Measurements from ENCODE around the gene ANKRD34B. TPM values are rescaled to one million over a fixed set of nuclear protein-coding genes. Genes with fewer than 3 reads are reported as not detected.

The ANKRD34B gene
- total RNA-seq, 1 donor from 2014 or later: not detected

DNA sequence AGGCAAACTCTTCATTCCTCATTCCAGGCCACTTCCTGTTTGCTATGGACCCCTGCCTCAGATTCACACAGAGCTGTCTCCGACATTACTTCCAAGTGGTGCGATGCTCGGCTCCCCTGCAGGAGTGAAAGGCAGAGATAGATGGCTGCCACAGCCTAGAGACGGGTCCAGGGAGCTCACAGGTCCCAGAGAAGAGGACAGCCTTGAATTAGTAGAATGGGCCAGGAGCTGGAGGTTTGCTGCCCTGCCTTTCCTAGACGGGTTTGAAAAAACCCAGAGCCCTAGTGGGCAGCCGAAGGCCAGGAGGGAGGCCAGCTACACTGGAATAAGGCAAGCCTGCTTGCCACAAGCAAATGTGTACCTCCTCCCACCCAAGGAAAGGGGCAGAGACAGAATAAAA, 1.8 kb downstream of the ANKRD34B start:
- Histone ChIP-seq H3K36me3 (ENCODE audit: control insufficient read depth, insufficient read depth, low read length) (no peaks in the 10 kb centered on the region), H3K4me3 (ENCODE audit: low read depth, low read length) (no peak overlapping the region), H3K27me3 (ENCODE audit: control insufficient read depth, insufficient read depth, low read length) (peaks cover 18% of the 10 kb centered on the region)
- TF ChIP-seq, protein P1, sequence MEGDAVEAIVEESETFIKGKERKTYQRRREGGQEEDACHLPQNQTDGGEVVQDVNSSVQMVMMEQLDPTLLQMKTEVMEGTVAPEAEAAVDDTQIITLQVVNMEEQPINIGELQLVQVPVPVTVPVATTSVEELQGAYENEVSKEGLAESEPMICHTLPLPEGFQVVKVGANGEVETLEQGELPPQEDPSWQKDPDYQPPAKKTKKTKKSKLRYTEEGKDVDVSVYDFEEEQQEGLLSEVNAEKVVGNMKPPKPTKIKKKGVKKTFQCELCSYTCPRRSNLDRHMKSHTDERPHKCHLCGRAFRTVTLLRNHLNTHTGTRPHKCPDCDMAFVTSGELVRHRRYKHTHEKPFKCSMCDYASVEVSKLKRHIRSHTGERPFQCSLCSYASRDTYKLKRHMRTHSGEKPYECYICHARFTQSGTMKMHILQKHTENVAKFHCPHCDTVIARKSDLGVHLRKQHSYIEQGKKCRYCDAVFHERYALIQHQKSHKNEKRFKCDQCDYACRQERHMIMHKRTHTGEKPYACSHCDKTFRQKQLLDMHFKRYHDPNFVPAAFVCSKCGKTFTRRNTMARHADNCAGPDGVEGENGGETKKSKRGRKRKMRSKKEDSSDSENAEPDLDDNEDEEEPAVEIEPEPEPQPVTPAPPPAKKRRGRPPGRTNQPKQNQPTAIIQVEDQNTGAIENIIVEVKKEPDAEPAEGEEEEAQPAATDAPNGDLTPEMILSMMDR (IDR thresholded peaks at IDR 0.05; ENCODE audit: insufficient read depth, low read length, severe bottlenecking): no peak
- FAIRE-seq (no peak), DNase-seq (ENCODE audit: low read depth) (no peak)

DNA sequence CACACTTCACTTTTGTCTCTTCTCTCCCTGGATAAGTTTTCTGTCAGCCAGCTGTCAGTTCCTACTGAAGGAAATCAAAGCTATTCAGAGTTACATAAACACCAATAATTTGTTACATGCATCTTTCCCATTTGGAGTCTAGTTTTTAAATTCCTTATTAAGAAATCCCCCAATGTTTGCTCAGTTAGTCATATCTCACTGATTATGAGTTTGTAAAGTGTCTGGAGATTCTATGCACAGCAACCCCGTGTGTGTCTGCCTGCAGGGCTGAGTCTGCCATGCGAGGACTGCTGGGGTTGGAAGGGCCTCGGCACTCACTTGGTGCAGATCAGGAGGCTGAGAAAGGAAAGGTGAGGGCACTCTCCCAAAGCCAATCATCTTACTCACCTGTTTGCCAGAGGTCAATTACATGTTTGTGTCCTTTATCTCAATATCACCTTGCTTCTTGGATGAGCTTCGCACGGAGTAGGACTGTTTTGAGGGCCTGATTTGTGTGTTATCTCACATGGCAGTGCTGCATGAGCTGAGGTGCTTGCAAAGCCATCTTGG, 3.3 kb downstream of the ANKRD34B start:
- Histone ChIP-seq H3K4me3 (ENCODE audit: low read depth, low read length) (no peak overlapping the region), H3K27me3 (ENCODE audit: control insufficient read depth, insufficient read depth, low read length) (peaks cover 20% of the 10 kb centered on the region), H3K36me3 (ENCODE audit: control insufficient read depth, insufficient read depth, low read length) (no peaks in the 10 kb centered on the region)
- DNase-seq (ENCODE audit: low read depth): peak; percentile 40
- TF ChIP-seq, protein P1 (IDR thresholded peaks at IDR 0.05; ENCODE audit: insufficient read depth, low read length, severe bottlenecking): no peak
- no peak for FAIRE-seq

DNA sequence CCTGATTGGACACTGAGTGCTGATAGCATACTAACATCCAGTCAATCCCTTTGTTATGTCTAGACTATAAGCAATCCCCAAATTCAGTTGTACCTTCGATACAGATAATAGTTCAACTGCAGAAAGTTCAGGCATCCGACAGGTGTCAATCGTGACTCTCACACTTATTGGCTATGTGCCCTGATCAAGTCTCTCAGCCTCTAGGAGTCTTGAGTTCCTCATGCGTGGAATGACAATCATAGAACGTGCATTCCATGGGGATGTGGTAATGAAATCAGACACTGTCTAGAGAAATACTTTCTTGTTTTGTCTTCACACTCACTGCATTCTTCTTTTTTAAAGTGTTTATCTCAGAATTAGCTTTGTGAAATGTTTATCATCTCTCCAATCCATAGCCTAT, 4.8 kb downstream of the ANKRD34B start:
- FAIRE-seq (no peak), DNase-seq (ENCODE audit: low read depth) (peak; percentile 24)
- no peak overlapping the region for H3K4me3 ChIP-seq (ENCODE audit: low read depth, low read length)
- H3K27me3 ChIP-seq (ENCODE audit: control insufficient read depth, insufficient read depth, low read length): peaks cover 20% of the 10 kb centered on the region
- TF ChIP-seq, protein P1 (IDR thresholded peaks at IDR 0.05; ENCODE audit: insufficient read depth, low read length, severe bottlenecking): no peak
- H3K36me3 ChIP-seq (ENCODE audit: control insufficient read depth, insufficient read depth, low read length): no peaks in the 10 kb centered on the region

- Histone ChIP-seq H3K27me3 (ENCODE audit: control insufficient read depth, insufficient read depth, low read length) (peaks cover 12% of the 10 kb centered on the region), H3K36me3 (ENCODE audit: control insufficient read depth, insufficient read depth, low read length) (no peaks in the 10 kb centered on the region), H3K4me3 (ENCODE audit: low read depth, low read length) (no peak overlapping the region)
- TF ChIP-seq, protein P1 (IDR thresholded peaks at IDR 0.05; ENCODE audit: insufficient read depth, low read length, severe bottlenecking): no peak
- no peak for DNase-seq (ENCODE audit: low read depth)
- no peak for FAIRE-seq
Observed at GRCh38 chr5:80559244-80559643, 10.8 kb downstream of the ANKRD34B start.

- Histone ChIP-seq H3K4me3 (ENCODE audit: low read depth, low read length) (no peak overlapping the region), H3K27me3 (ENCODE audit: control insufficient read depth, insufficient read depth, low read length) (peaks cover 8% of the 10 kb centered on the region), H3K36me3 (ENCODE audit: control insufficient read depth, insufficient read depth, low read length) (no peaks in the 10 kb centered on the region)
- DNase-seq (ENCODE audit: low read depth): no peak
- FAIRE-seq: no peak
- TF ChIP-seq, protein P1 (IDR thresholded peaks at IDR 0.05; ENCODE audit: insufficient read depth, low read length, severe bottlenecking): no peak
Observed at GRCh38 chr5:80555099-80555498, 15.0 kb downstream of the ANKRD34B start.

- no peak for FAIRE-seq
- no peaks in the 10 kb centered on the region for H3K36me3 ChIP-seq (ENCODE audit: control insufficient read depth, insufficient read depth, low read length)
- TF ChIP-seq, protein P1 (IDR thresholded peaks at IDR 0.05; ENCODE audit: insufficient read depth, low read length, severe bottlenecking): no peak
- DNase-seq (ENCODE audit: low read depth): no peak
- no peak overlapping the region for H3K4me3 ChIP-seq (ENCODE audit: low read depth, low read length)
- peaks cover 7% of the 10 kb centered on the region for H3K27me3 ChIP-seq (ENCODE audit: control insufficient read depth, insufficient read depth, low read length)
Observed at GRCh38 chr5:80554646-80555045, 15.4 kb downstream of the ANKRD34B start.

All from bronchial epithelial cell (primary cell).